ENCODE measurements around the gene GRHL1.
"Not testable (repeated sequence)": the region's sequence is repeated elsewhere in the genome, so short reads cannot be mapped to it uniquely, and the experiment has no call there.

Gene GRHL1

GRCh38 chr2:10012366-10012962 lies 61.0 kb downstream of the GRHL1 start:
- not testable (repeated sequence) for FAIRE-seq

GRCh38 chr2:10012963-10013461 lies 61.5 kb downstream of the GRHL1 start:
- FAIRE-seq: no peak

GRCh38 chr2:10013651-10014417 lies 62.3 kb downstream of the GRHL1 start:
- FAIRE-seq: not testable (repeated sequence)

- FAIRE-seq: no peak
These were observed 63.1 kb downstream of the GRHL1 start for GRCh38 chr2:10014418-10015190.

GRCh38 chr2:10015376-10015989 lies 64.0 kb downstream of the GRHL1 start:
- FAIRE-seq: not testable (repeated sequence)

- no peak for FAIRE-seq
These were observed 64.7 kb downstream of the GRHL1 start for GRCh38 chr2:10016001-10016801.

GRCh38 chr2:10016802-10017258 lies 65.3 kb downstream of the GRHL1 start:
- FAIRE-seq: no peak

- no peak for FAIRE-seq
These were observed 65.9 kb downstream of the GRHL1 start for GRCh38 chr2:10017313-10017941.

GRCh38 chr2:10019174-10019573 lies 67.7 kb downstream of the GRHL1 start:
- FAIRE-seq: no peak

- no peak for FAIRE-seq
These were observed 68.3 kb downstream of the GRHL1 start for GRCh38 chr2:10019602-10020400.

GRCh38 chr2:10022041-10022421 lies 70.5 kb downstream of the GRHL1 start:
- no peak for FAIRE-seq

- FAIRE-seq: no peak
These were observed 71.0 kb downstream of the GRHL1 start for GRCh38 chr2:10022445-10022844.

- no peak for FAIRE-seq
These were observed 71.6 kb downstream of the GRHL1 start for GRCh38 chr2:10022966-10023662.

- no peak for FAIRE-seq
These were observed 75.6 kb downstream of the GRHL1 start for GRCh38 chr2:10026940-10027569.

- FAIRE-seq: no peak
These were observed 76.3 kb downstream of the GRHL1 start for GRCh38 chr2:10027660-10028330.

- FAIRE-seq: no peak
These were observed 77.0 kb downstream of the GRHL1 start for GRCh38 chr2:10028407-10028987.

- FAIRE-seq: no peak
These were observed 77.7 kb downstream of the GRHL1 start for GRCh38 chr2:10028988-10029874.

- FAIRE-seq: no peak
These were observed 78.4 kb downstream of the GRHL1 start for GRCh38 chr2:10029875-10030223.
